Activated CD8-positive, alpha-beta memory T cell treated with anti-CD3 and anti-CD28 coated beads for 1 hour (primary cell): Measurements from ENCODE around the gene CCDC148.

Source experiments
- DNase-seq, 2 donors: peaks; one replicate each; pipeline ENCODE4 v3.0.0-alpha.2; 2020; ENCODE audit warnings: low read depth in 1 of 2; ENCODE audit errors: extremely low read depth in 1 of 2

Gene CCDC148

GRCh38 chr2:158456309-158457066 lies at the start of gene CCDC148, which contains the start of gene PKP4:
CCDC148 (minus strand) TSS chr2:158456753; CDS start chr2:158456439, 314 bp downstream.
PKP4 (plus strand) TSS chr2:158456952; CDS start chr2:158533185, 76,233 bp downstream.
- peak; percentile 76 to 78 for DNase-seq

- no peak for DNase-seq
Measured at GRCh38 chr2:158505448-158505934, 48.9 kb upstream of the CCDC148 start.

GRCh38 chr2:158504088-158504487 lies 47.5 kb upstream of the CCDC148 start:
- DNase-seq: no peak

GRCh38 chr2:158502974-158503373 lies 46.4 kb upstream of the CCDC148 start:
- no peak for DNase-seq

GRCh38 chr2:158501301-158501700 lies 44.7 kb upstream of the CCDC148 start:
- no peak for DNase-seq

- DNase-seq: no peak
Measured at GRCh38 chr2:158500333-158500732, 43.8 kb upstream of the CCDC148 start.

GRCh38 chr2:158499383-158499782 lies 42.8 kb upstream of the CCDC148 start:
- no peak for DNase-seq

GRCh38 chr2:158498749-158499136 lies 42.2 kb upstream of the CCDC148 start:
- DNase-seq: no peak

GRCh38 chr2:158498043-158498748 lies 41.6 kb upstream of the CCDC148 start:
- no peak for DNase-seq

GRCh38 chr2:158497486-158497885 lies 40.9 kb upstream of the CCDC148 start:
- no peak for DNase-seq

GRCh38 chr2:158496986-158497385 lies 40.4 kb upstream of the CCDC148 start:
- DNase-seq: no peak

GRCh38 chr2:158495175-158495574 lies 38.6 kb upstream of the CCDC148 start:
- DNase-seq: no peak

GRCh38 chr2:158493458-158493857 lies 36.9 kb upstream of the CCDC148 start:
- DNase-seq: no peak

GRCh38 chr2:158491072-158491471 lies 34.5 kb upstream of the CCDC148 start:
- no peak for DNase-seq

GRCh38 chr2:158489366-158490112 lies 33.0 kb upstream of the CCDC148 start:
- DNase-seq: no peak

- DNase-seq: no peak
Measured at GRCh38 chr2:158488442-158489216, 32.1 kb upstream of the CCDC148 start.

- DNase-seq: no peak
Measured at GRCh38 chr2:158487419-158487818, 30.9 kb upstream of the CCDC148 start.

- DNase-seq: no peak
Measured at GRCh38 chr2:158486970-158487325, 30.4 kb upstream of the CCDC148 start.

GRCh38 chr2:158486150-158486969 lies 29.8 kb upstream of the CCDC148 start:
- DNase-seq: no peak
